T-cell (primary cell): ENCODE measurements around the gene MTRFR. TPM values are rescaled to one million over a fixed set of nuclear protein-coding genes. Genes with fewer than 3 reads are reported as not detected.
"Not testable (repeated sequence)": the region's sequence is repeated elsewhere in the genome, so short reads cannot be mapped to it uniquely, and the experiment has no call there.

Source experiments
- ATAC-seq, 4 experiments: fragments of 200-7000 bp in 3 of 4; fragments of 150-1000 bp in 1 of 4; cut with Tn5 transposase; replicated peaks in 1 of 4; 1 replicate in 3 of 4; 2 replicates in 1 of 4; pipeline ENCODE4 v1.10.0; 2021; ENCODE audit warnings: moderate library complexity in 3 of 4, mild to moderate bottlenecking in 2 of 4, moderate number of reproducible peaks in 1 of 4
- CTCF ChIA-PET, 2 donors: fragments of 300-600 bp; sonication (Branson Sonifier 250); formaldehyde crosslinking; loops; one replicate each; lab custom pipeline; 2022; ENCODE audit warnings: antibody characterized with exemption in 2 of 2; lab: Charles Lee
- POLR2A ChIA-PET, 2 donors: fragments of 300-600 bp; sonication (Branson Sonifier 250); formaldehyde crosslinking; loops; one replicate each; lab custom pipeline; 2022; ENCODE audit warnings: antibody characterized with exemption in 2 of 2; lab: Charles Lee
- DNase-seq, 35 experiments: peaks; one replicate each; pipeline versions ENCODE4 v3.0.0 to v3.0.0-alpha.2; 2013 to 2023
- H3K27ac ChIP-seq: one replicate; pipeline ENCODE4 v1.5.1; 2013; ENCODE audit warnings: low read length
- H3K27me3 ChIP-seq, 2 experiments: replicated peaks in 1 of 2; 1 replicate in 1 of 2; 2 replicates in 1 of 2; pipeline versions ENCODE4 v1.6.1 to v1.7.0; 2013; ENCODE audit warnings: low read length in 1 of 2, mixed read lengths in 1 of 2; ENCODE audit not compliant: control insufficient read depth in 2 of 2, insufficient read depth in 2 of 2; ENCODE audit errors: extremely low read depth in 1 of 2
- H3K36me3 ChIP-seq, 2 donors: 1 replicate in 1 of 2; 2 replicates in 1 of 2; pipeline versions ENCODE4 v1.6.1 to v1.7.0; 2013; ENCODE audit warnings: low read length in 1 of 2; ENCODE audit not compliant: control insufficient read depth in 2 of 2, insufficient read depth in 1 of 2; ENCODE audit errors: extremely low read depth in 1 of 2
- H3K4me1 ChIP-seq, 2 experiments: 1 replicate in 1 of 2; 2 replicates in 1 of 2; pipeline versions ENCODE4 v1.6.1 to v1.7.0; 2013; ENCODE audit warnings: low read length in 2 of 2, mixed read lengths in 1 of 2; ENCODE audit not compliant: insufficient read depth in 2 of 2, control insufficient read depth in 1 of 2; ENCODE audit errors: extremely low read depth in 1 of 2
- H3K4me3 ChIP-seq, 2 donors: 1 replicate in 1 of 2; 2 replicates in 1 of 2; pipeline versions ENCODE4 v1.5.1 to v1.7.0; 2013; ENCODE audit warnings: mild to moderate bottlenecking in 2 of 2, low read length in 1 of 2, moderate library complexity in 1 of 2; ENCODE audit not compliant: control insufficient read depth in 1 of 2; ENCODE audit errors: extremely low read depth in 1 of 2
- H3K9me3 ChIP-seq: 2 replicates; pipeline ENCODE4 v1.7.0; 2013
- H3K27ac Mint-ChIP-seq, 2 donors: one replicate each; pipeline ENCODE4 v1.8.0; 2020 to 2021; ENCODE audit warnings: mild to moderate bottlenecking in 2 of 2, mixed read lengths in 2 of 2
- H3K27me3 Mint-ChIP-seq, 2 donors: one replicate each; pipeline ENCODE4 v1.8.0; 2021 to 2022; ENCODE audit warnings: mixed read lengths in 2 of 2
- H3K36me3 Mint-ChIP-seq: one replicate; pipeline ENCODE4 v1.8.0; 2021; ENCODE audit warnings: mixed read lengths
- H3K4me1 Mint-ChIP-seq, 3 donors: one replicate each; pipeline ENCODE4 v1.8.0; 2020 to 2022; ENCODE audit warnings: mixed read lengths in 3 of 3, mild to moderate bottlenecking in 1 of 3
- H3K4me3 Mint-ChIP-seq, 3 donors: one replicate each; pipeline ENCODE4 v1.8.0; 2020 to 2022; ENCODE audit warnings: mild to moderate bottlenecking in 3 of 3, mixed read lengths in 3 of 3, moderate library complexity in 3 of 3
- H3K9me3 Mint-ChIP-seq, 3 donors: one replicate each; pipeline ENCODE4 v1.8.0; 2020 to 2022; ENCODE audit warnings: mixed read lengths in 3 of 3
- WGBS: methylation state at CpG from one replicate; pipeline ENCODE4 v1.1.5; 2013; ENCODE audit warnings: missing lambda C conversion rate; ENCODE audit not compliant: insufficient coverage; 5-methylcytosine and 5-hydroxymethylcytosine counted together
- total RNA-seq, 35 experiments: library from RNA in 6 of 35; stranded (reverse) in 6 of 35; fragments of 120-200 nt in 1 of 35; gene quantifications; one replicate each; pipeline versions ENCODE4 v1.2.1 to v1.2.4 and lab custom pipeline; 2013 to 2026

The MTRFR gene
- total RNA-seq, 5 donors from 2014 or later (not counting 1 experiment from before 2014, with no cell fraction given), result 33.7 to 49.7 (median 42.4) TPM

GRCh38 chr12:123242116-123242904 is 9.1 kb downstream of the MTRFR start:
- H3K4me3 Mint-ChIP-seq, result peak overlapping the region in 2 of 3 donors; percentile 29 to 40
- DNase-seq (peak in 9 of 35 experiments; percentile 16 to 47 (median 22)), ATAC-seq (peak; percentile 67 to 81 (median 73))
- no peak overlapping the region for H3K4me3 ChIP-seq
- peaks cover 66 to 71% (median 67%) of the 10 kb centered on the region in 3 donors for H3K4me1 Mint-ChIP-seq
- H3K36me3 ChIP-seq, result peaks cover 0 to 6% of the 10 kb centered on the region in 2 donors
- H3K9me3 ChIP-seq, result no peaks in the 10 kb centered on the region
- ChIA-PET POLR2A (interaction anchor here (0.5 to 1.4 kb wide), 6 partner anchors 10 to 43 kb away, joined by 3 to 10 read pairs (median 4); partner anchors contain the start of genes MPHOSPH9 (in 1 of the 2) and MTRFR (in 1 of the 2)), CTCF (interaction anchor here in 1 of 2 donors (0.6 to 2.0 kb wide), 5 partner anchors 10 to 399 kb away, joined by 3 to 16 read pairs (median 3); partner anchors contain the start of genes MPHOSPH9 and MTRFR)
- H3K4me1 ChIP-seq, result peaks cover 16 to 43% of the 10 kb centered on the region in 2 experiments
- 33% methylated on average over 7 of the region's 11 CpGs for WGBS
- H3K9me3 Mint-ChIP-seq, result no peaks in the 10 kb centered on the region
- H3K27ac ChIP-seq, result peak overlapping the region; percentile 0
- no peaks in the 10 kb centered on the region for H3K27me3 Mint-ChIP-seq
- peak overlapping the region; percentile 84 to 85 for H3K27ac Mint-ChIP-seq
- peaks cover 12% of the 10 kb centered on the region for H3K36me3 Mint-ChIP-seq
- no peaks in the 10 kb centered on the region for H3K27me3 ChIP-seq

- no peak for ATAC-seq
- Histone ChIP-seq H3K27ac (no peak overlapping the region), H3K4me3 (no peak overlapping the region), H3K36me3 (peaks cover 0 to 9% of the 10 kb centered on the region in 2 donors), H3K9me3 (no peaks in the 10 kb centered on the region), H3K27me3 (no peaks in the 10 kb centered on the region), H3K4me1 (peaks cover 7 to 28% of the 10 kb centered on the region in 2 experiments)
- no peak overlapping the region for H3K27ac Mint-ChIP-seq
- ChIA-PET CTCF (interaction anchor here (0.5 to 0.7 kb wide), 2 partner anchors 11 to 100 kb away, joined by 4 to 7 read pairs; no protein-coding TSS in a partner anchor), POLR2A (interaction anchor here (0.5 to 0.7 kb wide), 2 partner anchors 11 to 269 kb away, joined by 4 to 7 read pairs; partner anchors contain the start of genes MPHOSPH9 (in 1 of the 2) and MTRFR (in 1 of the 2))
- no peaks in the 10 kb centered on the region for H3K9me3 Mint-ChIP-seq
- H3K4me3 Mint-ChIP-seq, result no peak overlapping the region
- H3K4me1 Mint-ChIP-seq, result peaks cover 66 to 70% (median 67%) of the 10 kb centered on the region in 3 donors
- no peak for DNase-seq
- no peaks in the 10 kb centered on the region for H3K27me3 Mint-ChIP-seq
- 95% methylated on average over 3 of the region's 7 CpGs for WGBS
- H3K36me3 Mint-ChIP-seq, result peaks cover 22% of the 10 kb centered on the region
These were observed 10.5 kb downstream of the MTRFR start for GRCh38 chr12:123243671-123244262.

DNA sequence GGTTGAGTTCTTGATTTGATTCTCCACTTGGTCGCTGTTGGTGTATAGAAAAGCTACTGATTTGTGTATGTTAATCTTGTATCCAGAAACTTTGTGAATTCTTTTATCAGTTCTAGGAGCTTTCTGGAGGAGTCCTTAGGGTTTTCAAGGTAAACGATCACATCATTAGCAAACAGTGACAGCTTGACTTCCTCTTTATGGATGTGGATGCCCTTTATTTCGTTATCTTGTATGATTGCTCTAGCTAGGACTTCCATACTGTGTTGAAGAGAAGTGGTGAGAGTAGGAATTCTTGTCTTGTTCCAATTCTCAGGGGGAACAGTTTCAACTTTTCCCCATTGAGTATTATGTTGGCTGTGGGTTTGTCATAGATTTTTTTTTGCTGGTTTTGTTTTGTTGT is 12.4 kb downstream of the MTRFR start:
- 67% methylated on average over 1 of the region's 3 CpGs for WGBS

DNA sequence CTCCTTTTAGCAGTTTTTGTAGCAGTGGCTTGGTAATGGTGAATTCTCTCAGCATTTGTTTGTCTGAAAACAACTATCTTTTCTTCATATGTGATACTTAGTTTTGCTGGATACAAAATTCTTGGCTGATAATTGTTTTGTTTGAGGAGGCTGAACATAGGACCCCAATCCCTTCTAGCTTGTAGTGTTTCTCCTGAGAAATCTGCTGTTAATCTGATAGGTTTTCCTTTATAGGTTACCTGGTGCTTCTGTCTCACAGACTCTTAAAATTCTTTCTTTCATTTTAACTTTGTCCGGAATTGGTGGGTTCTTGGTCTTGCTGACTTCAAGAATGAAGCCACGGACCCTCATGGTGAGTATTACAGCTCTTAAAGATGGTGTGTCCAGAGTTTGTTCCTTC is 14.9 kb downstream of the MTRFR start:
- peaks cover 0 to 32% of the 10 kb centered on the region in 2 experiments for H3K4me1 ChIP-seq
- POLR2A ChIA-PET, result interaction anchor here (0.5 to 0.7 kb wide), 3 partner anchors 16 to 1422 kb away, joined by 3 read pairs; partner anchors contain the start of gene TMED2 (in 1 of the 2)
- not testable (repeated sequence) for H3K4me3 ChIP-seq, H3K27ac ChIP-seq, H3K27me3 Mint-ChIP-seq, H3K27me3 ChIP-seq, H3K9me3 Mint-ChIP-seq, ATAC-seq, DNase-seq, H3K9me3 ChIP-seq
- Mint-ChIP-seq H3K4me1 (peaks cover 67 to 77% (median 71%) of the 10 kb centered on the region in 3 donors), H3K4me3 (peak overlapping the region in 1 of 3 donors; percentile 47), H3K36me3 (peaks cover 21% of the 10 kb centered on the region), H3K27ac (peak overlapping the region; percentile 22 to 43)
- H3K36me3 ChIP-seq, result peaks cover 0 to 22% of the 10 kb centered on the region in 2 donors
- WGBS, result 100% methylated on average over 2 of the region's 2 CpGs
- CTCF ChIA-PET, result interaction anchor here in 1 of 2 donors (0.6 to 1.4 kb wide), 3 partner anchors 10 to 54 kb away, joined by 3 to 6 read pairs (median 4); no protein-coding TSS in a partner anchor

More for the DNA sequence above, 12.4 kb downstream of the MTRFR start:
- peaks cover 29% of the 10 kb centered on the region for H3K36me3 Mint-ChIP-seq
- Histone ChIP-seq H3K27ac (no peak overlapping the region), H3K27me3 (no peaks in the 10 kb centered on the region), H3K9me3 (no peaks in the 10 kb centered on the region), H3K4me3 (no peak overlapping the region), H3K4me1 (peaks cover 7 to 36% of the 10 kb centered on the region in 2 experiments), H3K36me3 (peaks cover 0 to 14% of the 10 kb centered on the region in 2 donors)
- peak overlapping the region in 2 of 3 donors; percentile 25 to 40 for H3K4me3 Mint-ChIP-seq
- peaks cover 72 to 75% (median 74%) of the 10 kb centered on the region in 3 donors for H3K4me1 Mint-ChIP-seq
- ChIA-PET POLR2A (interaction anchor here in 1 of 2 donors (0.5 kb wide), 1 partner anchor 464 kb away, joined by 6 read pairs; no protein-coding TSS in a partner anchor), CTCF (interaction anchor here in 1 of 2 donors (0.9 kb wide), 1 partner anchor 202 kb away, joined by 3 read pairs; no protein-coding TSS in a partner anchor)
- no peaks in the 10 kb centered on the region for H3K9me3 Mint-ChIP-seq
- ATAC-seq (no peak), DNase-seq (no peak)
- H3K27ac Mint-ChIP-seq, result peak overlapping the region; percentile 54 to 65
- no peaks in the 10 kb centered on the region for H3K27me3 Mint-ChIP-seq

DNA sequence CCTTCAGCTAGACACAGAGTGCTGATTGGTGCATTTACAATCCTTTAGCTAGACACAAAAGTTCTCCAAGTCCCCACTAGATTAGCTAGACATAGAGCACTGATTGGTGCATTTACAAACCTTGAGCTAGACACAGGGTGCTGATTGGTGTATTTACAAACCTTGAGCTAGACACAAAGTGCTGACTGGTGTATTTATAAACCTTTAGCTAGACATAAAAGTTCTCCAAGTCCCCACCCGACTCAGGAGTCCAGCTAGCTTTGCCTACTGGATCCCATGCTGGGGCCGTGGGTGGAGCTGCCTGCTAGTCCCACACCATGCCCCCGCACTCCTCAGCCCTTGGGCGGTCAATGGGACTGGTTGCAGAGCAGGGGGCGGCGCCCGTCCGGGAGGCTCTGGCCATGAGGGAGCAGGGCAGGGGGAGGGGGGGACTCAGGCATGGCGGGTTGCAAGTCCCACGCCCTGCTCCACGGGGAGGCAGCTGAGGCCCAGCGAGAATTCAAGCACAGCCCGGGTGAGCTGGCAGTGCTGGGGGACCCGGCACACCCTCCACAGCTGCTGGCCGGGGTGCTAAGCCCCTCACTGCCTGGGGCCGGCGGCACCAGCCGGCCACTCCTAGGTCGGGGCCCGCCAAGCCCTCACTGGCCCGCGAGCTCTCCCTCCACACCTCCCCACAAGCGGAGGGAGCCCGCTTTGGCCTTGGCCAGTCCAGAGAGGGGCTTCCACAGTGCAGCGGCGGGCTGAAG is 15.9 kb downstream of the MTRFR start:
- H3K36me3 ChIP-seq, result peaks cover 6 to 30% of the 10 kb centered on the region in 2 donors
- H3K4me3 ChIP-seq, ATAC-seq, H3K9me3 Mint-ChIP-seq, H3K9me3 ChIP-seq, H3K27ac Mint-ChIP-seq, H3K27me3 Mint-ChIP-seq, H3K27ac ChIP-seq, H3K27me3 ChIP-seq, H3K4me3 Mint-ChIP-seq, DNase-seq: not testable (repeated sequence)
- ChIA-PET POLR2A (interaction anchor here (0.9 to 1.0 kb wide), 2 partner anchors 9 to 16 kb away, joined by 5 read pairs; partner anchors contain the start of genes MPHOSPH9 (in 1 of the 2) and MTRFR (in 1 of the 2)), CTCF (interaction anchor here in 1 of 2 donors (0.6 kb wide), 1 partner anchor 53 kb away, joined by 3 read pairs; no protein-coding TSS in a partner anchor)
- peaks cover 0 to 29% of the 10 kb centered on the region in 2 experiments for H3K4me1 ChIP-seq
- Mint-ChIP-seq H3K4me1 (peaks cover 63 to 75% (median 71%) of the 10 kb centered on the region in 3 donors), H3K36me3 (peaks cover 27% of the 10 kb centered on the region)
- WGBS, result over 99% methylated on average over 13 of the region's 26 CpGs
